Brain microvascular endothelial cell (primary cell): ENCODE results near the gene MTA3.
"Not testable (repeated sequence)": the region's sequence is repeated elsewhere in the genome, so short reads cannot be mapped to it uniquely, and the experiment has no call there.

Experiments
- DNase-seq: peaks from one replicate; pipeline ENCODE4 v3.0.0-alpha.2; 2020
- H3K27ac ChIP-seq: fragments of 250-450 bp; sonication (Bioruptor Pico); 2 replicates; pipeline ENCODE4 v1.5.1; 2020; ENCODE audit warnings: mild to moderate bottlenecking, moderate library complexity
- H3K27me3 ChIP-seq: fragments of 250-450 bp; sonication (Bioruptor Pico); replicated peaks from 2 replicates; pipeline ENCODE4 v1.5.1; 2020; ENCODE audit warnings: mild to moderate bottlenecking
- H3K36me3 ChIP-seq: fragments of 250-450 bp; sonication (Bioruptor Pico); replicated peaks from 2 replicates; pipeline ENCODE4 v1.5.1; 2020; ENCODE audit warnings: mild to moderate bottlenecking
- H3K4me3 ChIP-seq: 2 replicates; pipeline ENCODE4 v1.5.1; 2011; ENCODE audit warnings: low read depth, mild to moderate bottlenecking, control low read depth, low read length, moderate library complexity
- CTCF ChIP-seq: IDR thresholded peaks from 2 replicates; pipeline ENCODE4 v1.5.1; 2011; ENCODE audit warnings: low read depth, mild to moderate bottlenecking, moderate library complexity, low read length, control low read depth, inconsistent platforms; ENCODE audit errors: missing control alignments
- in situ Hi-C: cut with HindIII; loops from 2 replicates; pipeline ENCODE4 v1.10.0; 2017; ENCODE audit warnings: low sequenced_read_pairs, low pct_ligation_motif_present

The MTA3 gene

GRCh38 chr2:42590176-42590575, 21.7 kb downstream of the MTA3 start:
- in situ Hi-C loops = no loop called here
- Histone ChIP-seq H3K4me3 (no peak overlapping the region), H3K27ac (no peak overlapping the region), H3K36me3 (peaks cover 2% of the 10 kb centered on the region), H3K27me3 (no peaks in the 10 kb centered on the region)
- no peak for DNase-seq
- TF ChIP-seq CTCF = no peak

- Histone ChIP-seq H3K27ac (no peak overlapping the region), H3K27me3 (no peaks in the 10 kb centered on the region), H3K4me3 (no peak overlapping the region), H3K36me3 (no peaks in the 10 kb centered on the region)
- no peak for TF ChIP-seq CTCF
- in situ Hi-C loops = no loop called here
- DNase-seq = no peak
These were observed 24.9 kb downstream of the MTA3 start for GRCh38 chr2:42593282-42593681.

GRCh38 chr2:42598656-42599055, 30.2 kb downstream of the MTA3 start:
- peak; percentile 34 for TF ChIP-seq CTCF
- in situ Hi-C loops = no loop called here
- Histone ChIP-seq H3K27me3 (no peaks in the 10 kb centered on the region), H3K27ac (no peak overlapping the region), H3K36me3 (peaks cover 4% of the 10 kb centered on the region), H3K4me3 (no peak overlapping the region)
- no peak for DNase-seq

GRCh38 chr2:42601076-42601475, 32.6 kb downstream of the MTA3 start:
- DNase-seq = no peak
- no peak for TF ChIP-seq CTCF
- Histone ChIP-seq H3K36me3 (peaks cover 4% of the 10 kb centered on the region), H3K27ac (no peak overlapping the region), H3K4me3 (no peak overlapping the region), H3K27me3 (no peaks in the 10 kb centered on the region)
- in situ Hi-C loops = no loop called here

GRCh38 chr2:42602218-42602875, 33.9 kb downstream of the MTA3 start:
- H3K27me3 ChIP-seq = no peaks in the 10 kb centered on the region
- in situ Hi-C loops = no loop called here
- H3K36me3 ChIP-seq = peaks cover 4% of the 10 kb centered on the region
- no peak overlapping the region for H3K27ac ChIP-seq
- no peak for DNase-seq
- H3K4me3 ChIP-seq = no peak overlapping the region
- TF ChIP-seq CTCF = no peak

GRCh38 chr2:42602876-42603219, 34.4 kb downstream of the MTA3 start:
- DNase-seq = no peak
- TF ChIP-seq CTCF = no peak
- H3K27me3 ChIP-seq = no peaks in the 10 kb centered on the region
- no peak overlapping the region for H3K27ac ChIP-seq
- in situ Hi-C loops = no loop called here
- no peak overlapping the region for H3K4me3 ChIP-seq
- peaks cover 4% of the 10 kb centered on the region for H3K36me3 ChIP-seq

- H3K36me3 ChIP-seq, in situ Hi-C loops, H3K27me3 ChIP-seq, DNase-seq, H3K4me3 ChIP-seq, H3K27ac ChIP-seq: not testable (repeated sequence)
These were observed 36.0 kb downstream of the MTA3 start for GRCh38 chr2:42604341-42604867.

- H3K27ac ChIP-seq, DNase-seq, H3K27me3 ChIP-seq, in situ Hi-C loops, H3K4me3 ChIP-seq: not testable (repeated sequence)
- H3K36me3 ChIP-seq = peaks cover 14% of the 10 kb centered on the region
These were observed 37.7 kb downstream of the MTA3 start for GRCh38 chr2:42606166-42606565.
